ENCODE data around the gene POU3F1. TPM values are rescaled to one million over a fixed set of nuclear protein-coding genes. Genes with fewer than 3 reads are reported as not detected.

Gene POU3F1
- not detected in 2 replicates for total RNA-seq (2012; rRNA removed)
- polyA plus RNA-seq (2012; rRNA removed), result not detected in 2 replicates
- 0.03 TPM in 1 of 2 replicates, not detected in the other for polyA plus RNA-seq (2012; cell fraction: cytosol; rRNA removed)
- 0.03 TPM in 1 of 2 replicates, not detected in the other for polyA plus RNA-seq (2012; cell fraction: nucleus; rRNA removed; ENCODE audit: low replicate concordance)
- not detected for Bru-seq, nascent RNA
- not detected for BruChase-seq, experiment 1, labeled RNA remaining after a 6-hour chase
- BruChase-seq, experiment 2, labeled RNA remaining after a 2-hour chase, result not detected
- long read RNA-seq, result 0 reads

GRCh38 chr1:38046333-38046883 lies at the start of gene POU3F1:
TSS of gene POU3F1 (minus strand) at chr1:38046793. CDS start at chr1:38046743, 50 bp downstream.
- Histone ChIP-seq H3K27ac (ENCODE audit: insufficient read depth, low read length) (no peak within 1 kb of the TSS), H4K91ac (ENCODE audit: insufficient read depth, low read depth, low read length) (no peak within 1 kb of the TSS), H4K8ac (ENCODE audit: low read depth in 2 of 2, low read length in 2 of 2) (no peak within 1 kb of the TSS), H3K4me2 (ENCODE audit: low read depth, low read length) (peak within 1 kb of the TSS; percentile 88), H3K18ac (ENCODE audit: low read depth, low read length) (no peak within 1 kb of the TSS), H3K9me1 (ENCODE audit: insufficient read depth, low read length) (no peaks in the 10 kb centered on the region), H3K9me3 (ENCODE audit: control insufficient read depth, insufficient read depth, low read length) (0 out of 2 replicates have a peak, but pooled peaks cover 2% of the 10 kb centered on the region), H2BK120ac (ENCODE audit: low read depth, low read length) (no peak within 1 kb of the TSS), H3K4ac (ENCODE audit: low read depth, low read length) (no peak within 1 kb of the TSS), H3K23ac (ENCODE audit: low read depth, low read length) (no peak within 1 kb of the TSS), H2BK5ac (ENCODE audit: low read depth, low read length, poor library complexity, severe bottlenecking) (no peak within 1 kb of the TSS), H3K14ac (replicated peaks; ENCODE audit: low read depth, low read length) (no peak within 1 kb of the TSS), H3K4me1 (ENCODE audit: control insufficient read depth, insufficient read depth, low read length) (no peaks in the 10 kb centered on the region), H3K36me3 (ENCODE audit: control insufficient read depth, insufficient read depth, low read length) (no peaks in the 10 kb centered on the region), H2AK9ac (replicated peaks; ENCODE audit: low read depth, low read length, poor library complexity) (peak within 1 kb of the TSS; percentile 11), H3K4me3 (ENCODE audit: insufficient read depth, low read depth, low read length) (peak within 1 kb of the TSS; percentile 48), H2AK5ac (ENCODE audit: low read depth, low read length) (no peak within 1 kb of the TSS), H4K20me1 (ENCODE audit: insufficient read depth, low read length) (no peaks in the 10 kb centered on the region), H3K9ac (ENCODE audit: low read depth, low read length) (no peak within 1 kb of the TSS), H3K79me1 (ENCODE audit: low read depth in 1 of 2, low read length in 2 of 2) (no peaks in the 10 kb centered on the region), H2BK15ac (ENCODE audit: low read depth, low read length) (no peak within 1 kb of the TSS), H4K5ac (ENCODE audit: low read depth, low read length) (no peak within 1 kb of the TSS), H3K56ac (ENCODE audit: extremely low read depth, insufficient read depth, low read length) (no peak within 1 kb of the TSS; the same call in 1 of the 2 replicates), H2AFZ (replicated peaks; ENCODE audit: low read length, poor library complexity) (peak within 1 kb of the TSS; percentile 97), H2BK20ac (ENCODE audit: low read depth, low read length) (no peak within 1 kb of the TSS), H3K27me3 (ENCODE audit: control insufficient read depth, insufficient read depth, low read length) (peaks cover 72% of the 10 kb centered on the region)
- ChIA-PET POLR2A (ENCODE audit: unreplicated experiment) (interaction anchor here (1.4 kb wide), 1 partner anchor 50 kb away, joined by 4 read pairs; no protein-coding TSS in a partner anchor), CTCF (interaction anchor here (0.8 kb wide), 1 partner anchor 476 kb away, joined by 3 read pairs; no protein-coding TSS in a partner anchor)
- intact Hi-C loops (cut with micrococcal nuclease) (no loop called here), dilution Hi-C loops (cut with HindIII; ENCODE audit: low sequenced_read_pairs, unreplicated experiment) (no loop called here), in situ Hi-C loops (cut with MboI; ENCODE audit: low sequenced_read_pairs) (no loop called here)
- TF ChIP-seq RCOR1 (IDR thresholded peaks at IDR 0.05; ENCODE audit: insufficient replicate concordance, low read length), result no peak
- no peak for TF ChIP-seq CEBPB (IDR thresholded peaks at IDR 0.05; ENCODE audit: low read depth, low read length)
- no peak for TF ChIP-seq NFE2L2 (IDR thresholded peaks at IDR 0.05; ENCODE audit: low read depth, low read length)
- TF ChIP-seq MAFK (IDR thresholded peaks at IDR 0.05; ENCODE audit: low read depth, low read length), result no peak
- no peak for TF ChIP-seq BHLHE40 (IDR thresholded peaks at IDR 0.05; ENCODE audit: low read depth, low read length)
- TF ChIP-seq MAZ (IDR thresholded peaks at IDR 0.05; ENCODE audit: borderline replicate concordance, low read depth, low read length), result no peak
- WGBS, 2 experiments (ENCODE audit: extremely low coverage in 2 of 2, insufficient read length in 1 of 2), result 1% methylated on average over 38 of the region's 92 CpGs; no CpG with 5 or more reads in 1 of the 2 experiments
- BruUV-seq (replicated peaks), result no TSS peak
- no peak for DNase-seq
- peak; percentile 2; the same call in 1 of the 2 replicates for ATAC-seq (ENCODE audit: low read depth)
